Measurements from ENCODE around the gene NMRK2. TPM values are rescaled to one million over a fixed set of nuclear protein-coding genes. Genes with fewer than 3 reads are reported as not detected.

NMRK2 gene
- total RNA-seq, 1 donor, result not detected

DNA sequence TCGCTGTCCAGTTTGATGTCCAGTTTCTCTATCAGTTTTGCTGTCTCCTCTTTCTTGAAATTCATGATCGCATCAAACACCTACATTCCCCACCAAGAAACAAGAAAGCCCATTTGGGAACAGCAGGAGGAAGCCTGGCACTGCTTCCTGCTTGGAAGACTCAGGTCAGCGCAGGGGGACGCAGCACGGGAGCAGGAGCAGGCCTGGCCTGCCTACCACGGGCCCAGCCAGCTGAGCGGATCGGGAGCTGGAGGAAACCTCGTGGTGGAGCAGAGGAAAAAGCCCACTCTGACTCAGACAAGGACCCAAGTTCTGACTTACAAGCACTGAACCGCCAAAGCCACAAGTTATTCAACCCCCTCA is 48.5 kb downstream of the NMRK2 start:
- no peak for DNase-seq (ENCODE audit: low read depth)

DNA sequence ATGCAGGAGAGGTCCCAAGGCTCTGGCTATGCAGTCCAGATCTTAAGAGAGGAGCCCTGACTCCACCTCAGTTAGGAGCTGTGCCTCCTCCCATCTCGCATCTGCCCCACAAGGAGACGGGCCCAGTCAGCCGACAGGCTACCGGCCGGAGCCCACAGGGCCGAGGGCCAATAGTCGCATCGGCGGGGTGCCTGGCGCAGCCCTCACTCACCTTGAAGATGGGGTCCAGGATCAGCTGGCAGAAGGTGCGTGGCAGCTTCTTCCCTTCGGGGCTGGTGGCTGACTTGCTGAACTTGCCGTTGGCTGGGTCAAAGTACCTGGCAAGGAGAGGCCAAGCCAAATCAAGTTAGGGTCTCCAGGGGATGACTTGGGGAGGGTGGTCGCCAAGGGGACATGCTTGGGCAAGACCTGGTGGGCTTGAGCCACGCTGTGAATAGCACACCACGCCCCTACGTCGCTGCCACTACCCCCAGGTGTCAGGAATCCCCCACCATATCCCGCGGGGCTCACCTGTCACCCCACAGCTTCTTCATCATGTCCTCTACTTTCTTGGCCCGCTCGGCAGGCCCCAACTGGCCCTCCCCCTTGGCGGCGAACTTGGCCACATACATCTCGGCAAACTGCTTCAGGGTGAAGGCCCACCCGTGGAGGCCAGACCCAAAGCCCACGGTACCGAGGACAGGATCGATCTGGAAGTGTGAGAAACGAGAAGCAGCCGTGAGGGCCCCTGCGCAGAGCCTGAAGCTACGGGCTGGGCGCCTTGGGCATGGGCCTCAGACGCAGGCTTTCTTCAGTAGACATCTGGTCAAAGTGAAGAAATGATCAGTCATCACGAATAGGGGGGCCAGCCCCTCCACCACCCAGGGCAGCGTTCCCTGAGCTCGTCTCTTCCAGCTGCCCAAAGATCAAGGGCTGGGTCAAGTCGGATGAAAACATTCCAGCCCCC is 49.1 kb downstream of the NMRK2 start:
- DNase-seq (ENCODE audit: low read depth), result no peak
- no peak overlapping the region for H3K4me3 ChIP-seq (ENCODE audit: low read depth, low read length)
- TF ChIP-seq, protein P1, sequence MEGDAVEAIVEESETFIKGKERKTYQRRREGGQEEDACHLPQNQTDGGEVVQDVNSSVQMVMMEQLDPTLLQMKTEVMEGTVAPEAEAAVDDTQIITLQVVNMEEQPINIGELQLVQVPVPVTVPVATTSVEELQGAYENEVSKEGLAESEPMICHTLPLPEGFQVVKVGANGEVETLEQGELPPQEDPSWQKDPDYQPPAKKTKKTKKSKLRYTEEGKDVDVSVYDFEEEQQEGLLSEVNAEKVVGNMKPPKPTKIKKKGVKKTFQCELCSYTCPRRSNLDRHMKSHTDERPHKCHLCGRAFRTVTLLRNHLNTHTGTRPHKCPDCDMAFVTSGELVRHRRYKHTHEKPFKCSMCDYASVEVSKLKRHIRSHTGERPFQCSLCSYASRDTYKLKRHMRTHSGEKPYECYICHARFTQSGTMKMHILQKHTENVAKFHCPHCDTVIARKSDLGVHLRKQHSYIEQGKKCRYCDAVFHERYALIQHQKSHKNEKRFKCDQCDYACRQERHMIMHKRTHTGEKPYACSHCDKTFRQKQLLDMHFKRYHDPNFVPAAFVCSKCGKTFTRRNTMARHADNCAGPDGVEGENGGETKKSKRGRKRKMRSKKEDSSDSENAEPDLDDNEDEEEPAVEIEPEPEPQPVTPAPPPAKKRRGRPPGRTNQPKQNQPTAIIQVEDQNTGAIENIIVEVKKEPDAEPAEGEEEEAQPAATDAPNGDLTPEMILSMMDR (IDR thresholded peaks at IDR 0.05; ENCODE audit: insufficient read depth, low read depth, low read length), result no peak

More for the DNA sequence above, 48.5 kb downstream of the NMRK2 start:
- TF ChIP-seq, protein P1 (IDR thresholded peaks at IDR 0.05; ENCODE audit: insufficient read depth, low read depth, low read length), result no peak
- no peak overlapping the region for H3K4me3 ChIP-seq (ENCODE audit: low read depth, low read length)

DNA sequence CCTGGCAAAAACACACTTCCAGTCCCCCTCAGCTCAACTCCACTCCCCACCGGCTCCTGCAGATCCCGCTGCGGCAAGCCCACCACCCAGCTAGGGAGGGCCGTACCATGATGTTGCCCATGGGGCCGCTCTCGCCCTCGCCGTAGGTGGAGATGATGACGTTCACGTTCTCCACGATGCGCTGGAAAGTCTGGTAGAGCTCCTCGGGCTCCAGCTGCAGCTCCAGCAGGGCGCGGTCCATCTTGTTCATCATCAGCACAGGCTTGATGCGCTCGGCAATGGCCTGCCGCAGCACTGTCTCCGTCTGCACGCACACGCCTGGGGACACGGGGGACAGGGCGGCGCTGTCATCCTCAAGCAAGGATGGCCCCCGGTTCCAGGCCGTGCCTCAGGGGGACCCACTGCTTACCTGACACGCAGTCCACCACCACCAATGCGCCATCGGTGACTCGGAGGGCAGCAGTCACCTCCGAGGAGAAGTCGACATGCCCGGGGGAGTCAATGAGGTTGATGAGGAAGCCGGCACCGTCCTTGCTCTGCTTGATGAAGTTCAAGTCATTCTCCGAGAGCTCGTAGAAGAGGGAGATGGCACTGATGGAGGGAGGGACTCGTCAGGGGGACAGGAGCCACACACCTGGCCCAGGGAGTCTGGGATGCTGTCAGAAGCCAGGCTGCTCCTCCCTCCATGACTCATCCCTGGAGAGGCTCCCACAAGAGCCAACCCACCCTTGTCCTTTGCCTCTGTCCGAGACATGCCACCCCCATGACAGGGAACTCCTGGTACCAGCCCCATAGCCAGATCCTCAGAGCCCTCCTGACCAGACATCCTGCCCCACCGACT is 50.1 kb downstream of the NMRK2 start:
- TF ChIP-seq, protein P1 (IDR thresholded peaks at IDR 0.05; ENCODE audit: insufficient read depth, low read depth, low read length), result no peak
- DNase-seq (ENCODE audit: low read depth), result peak; percentile 58
- H3K4me3 ChIP-seq (ENCODE audit: low read depth, low read length), result peak overlapping the region; percentile 100

DNA sequence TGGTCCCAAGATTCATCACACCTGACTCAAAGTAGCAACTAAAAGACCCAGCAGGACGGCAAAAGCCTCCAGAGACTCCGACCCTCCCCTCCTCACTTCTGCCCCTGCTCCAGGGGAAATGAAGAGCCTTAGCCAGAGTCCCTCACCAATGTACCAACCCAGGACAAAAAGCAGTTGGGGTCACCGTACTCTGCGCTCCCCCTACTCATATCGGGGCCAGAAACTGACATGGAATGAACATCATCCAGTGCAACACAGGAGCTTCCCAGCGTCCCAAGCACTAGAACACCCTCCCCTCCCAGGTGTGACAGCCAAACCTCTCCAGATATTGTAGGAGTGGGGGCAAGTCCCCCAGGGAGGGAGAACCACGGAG is 50.7 kb downstream of the NMRK2 start:
- TF ChIP-seq, protein P1 (IDR thresholded peaks at IDR 0.05; ENCODE audit: insufficient read depth, low read depth, low read length), result no peak
- DNase-seq (ENCODE audit: low read depth), result no peak
- H3K4me3 ChIP-seq (ENCODE audit: low read depth, low read length), result peak overlapping the region; percentile 100

DNA sequence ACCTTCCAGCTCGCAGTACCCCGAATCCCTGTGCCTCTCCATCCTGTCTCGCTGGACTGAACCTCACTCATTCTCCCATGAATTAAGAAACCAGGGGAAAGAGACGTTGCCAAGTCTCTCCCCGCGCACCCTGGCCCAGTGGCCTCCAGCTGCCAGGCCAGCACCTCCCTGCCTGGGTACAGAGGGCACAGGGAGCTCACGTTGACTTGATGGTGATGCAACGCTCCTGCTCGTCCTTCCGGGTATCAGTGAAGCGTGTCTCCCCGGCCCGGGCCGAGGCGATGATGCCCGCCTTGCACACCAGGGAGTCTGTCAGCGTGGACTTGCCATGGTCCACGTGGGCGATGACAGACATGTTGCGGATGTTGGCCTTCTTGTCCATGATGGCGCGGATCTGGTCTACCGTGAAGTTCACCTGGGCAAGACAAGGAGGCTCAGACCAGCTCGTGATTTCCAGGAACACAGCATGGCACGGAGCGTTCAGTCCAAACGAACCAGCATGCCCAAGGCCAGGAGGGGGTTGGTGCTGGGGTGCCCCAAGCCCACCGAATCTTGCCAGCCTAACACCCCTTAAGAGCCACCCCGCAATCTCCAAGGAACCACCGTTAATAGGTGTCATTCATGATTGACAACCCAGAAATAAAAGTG is 51.2 kb downstream of the NMRK2 start:
- DNase-seq (ENCODE audit: low read depth), result peak; percentile 60
- H3K4me3 ChIP-seq (ENCODE audit: low read depth, low read length), result peak overlapping the region; percentile 100
- TF ChIP-seq, protein P1 (IDR thresholded peaks at IDR 0.05; ENCODE audit: insufficient read depth, low read depth, low read length), result no peak

DNA sequence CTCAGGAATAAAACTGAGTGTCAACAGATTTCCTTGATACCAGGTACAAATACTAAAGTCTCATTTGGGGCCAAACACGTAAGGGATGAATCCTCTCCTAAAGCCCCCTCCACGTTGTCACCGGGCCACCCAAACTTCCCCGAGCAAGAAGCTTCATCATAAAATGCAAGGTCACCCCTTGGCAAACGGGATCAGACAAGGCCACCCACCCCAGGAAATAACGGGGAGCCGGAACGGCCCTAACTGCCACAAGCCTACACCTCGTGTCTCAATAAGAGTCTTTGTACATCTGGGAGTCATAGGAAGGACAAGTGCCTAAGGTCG is 51.7 kb downstream of the NMRK2 start:
- TF ChIP-seq, protein P1 (IDR thresholded peaks at IDR 0.05; ENCODE audit: insufficient read depth, low read depth, low read length), result no peak
- DNase-seq (ENCODE audit: low read depth), result no peak
- peak overlapping the region; percentile 100 for H3K4me3 ChIP-seq (ENCODE audit: low read depth, low read length)
